ENCODE measurements around the gene GZF1.

GRCh38 chr20:23326774-23327173 is 35.2 kb upstream of the GZF1 start:
- TF ChIP-seq CTCF (IDR thresholded peaks at IDR 0.05; ENCODE audit: low read depth, low read length) (no peak), POLR2A (IDR thresholded peaks at IDR 0.05; ENCODE audit: extremely low read depth, insufficient read length) (no peak)
